CD4-positive, alpha-beta T cell treated with Interleukin-12 subunit alpha and Interleukin-12 subunit beta, for 1 hour (primary cell): ENCODE data around the gene MAT2A.
"Not testable (repeated sequence)": the region's sequence is repeated elsewhere in the genome, so short reads cannot be mapped to it uniquely, and the experiment has no call there.

ENCODE experiments used
- DNase-seq: peaks from one replicate; pipeline ENCODE4 v3.0.0-alpha.2; 2020

Gene MAT2A

DNA sequence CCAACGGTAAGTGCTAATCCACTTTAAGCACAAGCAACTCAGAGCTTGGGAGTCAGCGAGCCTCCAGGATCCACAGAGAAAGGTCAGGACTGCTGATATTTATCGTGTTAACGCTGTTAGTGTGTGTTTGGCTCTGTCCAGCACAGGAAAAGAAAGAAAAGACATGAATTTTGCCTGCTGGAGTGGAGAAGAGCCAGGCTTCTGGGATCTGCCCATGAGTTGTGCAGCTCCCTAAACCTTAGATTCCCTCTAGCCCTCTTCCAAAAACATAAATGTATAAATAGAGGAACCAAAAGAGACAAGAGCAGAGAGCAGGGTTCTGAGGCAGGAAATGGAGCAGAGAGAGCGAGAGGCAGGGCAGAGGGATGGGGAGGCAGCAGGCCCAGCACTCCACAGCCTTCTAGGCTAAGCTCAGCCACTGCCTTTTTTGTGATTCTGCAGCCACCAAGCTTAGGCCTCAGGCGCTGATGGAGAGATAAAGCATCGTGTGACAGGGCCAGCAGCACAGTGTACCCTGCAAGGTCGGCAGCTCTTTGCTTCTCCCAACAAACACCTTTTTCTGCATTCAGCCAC lies 14.5 kb upstream of the MAT2A start:
- no peak for DNase-seq

DNA sequence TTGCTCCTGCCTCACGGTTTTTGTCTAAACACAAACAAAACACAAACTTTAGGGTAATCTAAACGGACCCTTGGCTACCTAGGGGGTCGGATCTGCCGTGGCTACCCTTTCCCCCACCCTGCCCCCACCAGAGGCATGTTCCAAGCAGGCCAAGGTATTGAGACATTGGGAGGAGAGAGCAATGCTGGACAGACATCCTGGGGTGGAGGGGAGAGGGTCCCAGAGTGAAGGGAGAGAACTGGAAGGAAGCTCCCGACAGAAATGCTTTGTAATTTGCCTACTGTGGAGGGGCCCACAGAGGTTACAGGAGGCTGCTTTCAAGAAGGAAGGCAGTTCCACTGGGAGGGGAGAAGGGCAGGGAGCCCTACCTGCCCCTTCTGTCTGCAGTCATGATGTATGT lies 13.9 kb upstream of the MAT2A start:
- DNase-seq, result no peak

- DNase-seq, result no peak
Observed at GRCh38 chr2:85525567-85525966, 13.4 kb upstream of the MAT2A start.

DNA sequence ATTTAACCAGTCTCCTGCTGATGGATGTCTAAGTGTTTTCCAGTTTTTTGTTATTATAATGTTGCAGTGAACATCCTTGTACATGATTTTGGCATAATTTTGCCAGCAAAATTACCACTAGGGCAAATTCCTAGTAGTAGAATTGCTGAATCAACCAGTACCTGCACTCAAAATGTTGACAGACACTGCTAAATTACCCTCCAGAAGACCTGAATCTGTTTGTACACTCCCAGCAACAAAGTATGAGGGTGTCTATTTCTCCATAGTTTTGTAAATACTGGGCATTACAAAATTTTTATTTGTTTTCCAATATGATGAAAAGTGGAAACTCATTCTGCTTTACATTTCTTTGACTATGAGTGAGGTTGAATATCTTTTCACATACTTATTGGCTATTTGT lies 11.2 kb upstream of the MAT2A start:
- no peak for DNase-seq

DNA sequence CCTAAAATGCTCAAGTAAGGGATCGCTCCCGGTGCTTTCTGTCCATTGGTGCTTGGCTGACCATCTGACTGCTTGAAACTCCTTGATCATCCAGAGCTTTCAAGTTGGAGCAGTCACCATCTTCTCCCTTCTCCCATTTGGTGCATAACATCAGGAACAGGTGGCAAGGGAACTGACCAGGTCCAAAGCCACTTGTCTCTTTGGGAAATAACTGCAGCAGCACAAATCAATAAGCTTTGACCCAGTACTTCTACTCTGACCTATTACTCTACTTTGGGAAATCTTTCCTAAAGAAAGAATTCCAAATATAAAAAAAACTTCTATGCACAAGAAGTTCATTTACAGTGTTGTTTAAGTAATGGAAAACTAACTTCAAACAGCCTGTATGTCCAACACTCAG lies 10.6 kb upstream of the MAT2A start:
- no peak for DNase-seq

DNA sequence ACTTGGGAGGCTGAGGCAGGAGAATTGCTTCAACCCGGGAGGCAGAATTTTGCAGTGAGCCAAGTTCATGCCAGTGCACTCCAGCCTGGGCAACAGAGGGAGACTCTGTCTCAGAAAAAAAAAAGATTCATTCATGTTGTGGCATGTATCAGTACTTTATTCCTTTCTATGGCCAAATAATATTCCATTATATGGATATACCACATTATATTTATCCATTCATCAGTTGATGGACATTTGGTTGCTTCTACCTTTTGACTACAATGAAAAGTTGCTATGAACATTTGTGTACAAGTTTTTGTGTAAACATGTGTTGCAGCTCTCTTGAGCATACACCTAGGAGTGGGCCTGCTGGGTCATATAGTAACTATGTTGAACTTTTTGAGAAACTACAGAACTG lies 9.2 kb upstream of the MAT2A start:
- DNase-seq, result no peak

- no peak for DNase-seq
Observed at GRCh38 chr2:85531589-85531988, 7.4 kb upstream of the MAT2A start.

DNA sequence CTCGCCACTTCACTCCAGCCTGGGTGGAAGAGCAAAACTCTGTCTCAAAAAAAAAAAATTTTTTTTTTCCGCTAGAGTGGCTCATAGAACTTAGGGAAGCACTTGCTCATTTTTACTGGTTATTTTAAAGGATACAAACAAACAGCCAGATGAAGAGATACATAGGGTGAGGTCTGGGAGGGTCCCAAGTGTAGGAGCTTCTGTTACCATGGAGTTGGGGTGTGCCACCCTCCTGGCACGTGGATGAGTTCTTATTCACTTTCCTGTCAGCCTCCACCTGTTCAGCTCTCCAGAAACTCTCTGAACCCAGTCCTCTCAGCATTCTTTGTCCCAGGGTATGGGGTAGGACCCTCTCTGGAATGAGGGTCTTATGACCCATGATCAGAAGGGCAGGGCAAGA lies 4.9 kb upstream of the MAT2A start:
- no peak for DNase-seq

- DNase-seq, result no peak
Observed at GRCh38 chr2:85534881-85535280, 4.1 kb upstream of the MAT2A start.

- no peak for DNase-seq
Observed at GRCh38 chr2:85536479-85536878, 2.5 kb upstream of the MAT2A start.

DNA sequence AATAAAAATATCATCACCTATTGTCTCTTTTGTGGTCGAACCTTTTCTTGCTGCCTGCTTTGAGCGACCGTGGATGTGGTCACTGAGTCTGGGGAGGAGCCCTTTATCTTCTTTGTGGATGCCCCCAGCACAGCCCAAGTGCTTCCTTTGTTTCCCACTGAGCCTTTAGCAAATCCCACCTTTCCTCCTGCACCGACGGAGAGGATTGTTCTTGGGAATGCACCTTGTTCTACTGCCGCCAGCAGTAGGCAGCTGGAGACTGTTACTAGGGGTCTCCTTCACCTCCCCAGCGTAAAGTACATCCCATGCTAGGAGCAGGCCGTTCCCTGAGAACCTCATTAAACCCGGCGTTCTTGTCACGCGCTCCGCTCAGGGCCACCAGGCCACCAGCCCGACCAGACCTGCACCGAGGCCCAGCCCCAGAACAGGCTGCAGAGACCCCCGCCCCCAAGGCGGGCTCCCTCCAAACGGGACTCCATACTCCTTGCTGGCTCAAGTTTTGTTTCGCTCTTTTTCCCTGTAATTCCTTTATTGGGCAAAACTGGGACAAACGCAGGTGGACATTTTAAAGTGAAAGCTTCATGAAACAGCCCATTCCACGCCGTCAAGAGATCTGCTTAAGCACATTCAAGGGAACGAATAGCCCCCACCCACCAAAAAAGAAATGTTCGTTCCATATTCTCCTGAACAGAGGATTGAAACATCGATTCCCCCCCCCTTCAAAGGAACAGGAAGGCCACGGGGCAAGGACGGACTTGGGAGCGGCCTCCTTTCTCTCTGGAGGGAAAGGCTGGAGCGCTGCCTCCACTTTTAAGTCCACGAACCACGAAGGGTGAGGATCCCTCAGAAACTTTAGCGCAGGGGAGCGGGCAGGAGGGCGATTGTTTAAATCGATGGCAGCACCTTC lies 1.1 kb upstream of the MAT2A start:
- DNase-seq, result no peak

DNA sequence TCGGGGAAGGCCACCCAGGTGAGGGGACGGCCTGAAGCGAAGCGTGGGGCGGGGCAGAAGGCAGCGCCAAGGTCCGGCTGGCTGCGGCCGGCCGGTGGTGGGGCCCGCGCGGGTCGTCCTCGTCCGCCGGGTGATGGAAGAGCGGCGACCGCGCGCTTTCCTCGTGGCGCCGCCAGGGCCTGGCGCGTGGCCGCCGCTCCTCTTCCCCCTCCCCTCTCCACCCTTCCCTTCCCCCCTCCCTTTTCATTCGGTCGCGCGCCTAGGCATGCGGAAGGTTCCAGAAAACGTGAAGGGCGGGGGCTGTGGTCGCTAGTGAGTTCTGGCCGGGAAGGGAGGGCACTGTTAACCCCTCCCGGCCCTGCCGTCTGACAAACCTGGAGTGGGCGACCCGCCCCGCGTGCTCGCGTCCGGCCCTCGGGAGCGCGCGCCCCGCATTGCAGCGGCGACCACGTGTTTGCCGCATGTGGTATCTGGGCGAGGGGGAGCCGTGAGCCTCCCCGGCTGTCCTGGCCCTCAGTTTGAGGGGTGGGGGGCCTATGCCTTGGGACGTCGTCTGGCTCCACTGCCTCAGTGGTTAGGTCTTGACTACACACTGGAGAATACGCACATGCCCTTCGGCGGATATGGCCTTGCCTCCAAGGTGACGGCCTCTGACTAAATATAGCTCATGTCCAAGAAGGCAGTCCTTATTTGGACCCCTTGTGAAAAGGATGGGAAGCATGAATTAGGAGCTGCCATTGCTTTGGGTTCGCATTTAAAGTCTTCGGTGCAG lies 579 bp downstream of the MAT2A start:
- DNase-seq, result peak; percentile 77

DNA sequence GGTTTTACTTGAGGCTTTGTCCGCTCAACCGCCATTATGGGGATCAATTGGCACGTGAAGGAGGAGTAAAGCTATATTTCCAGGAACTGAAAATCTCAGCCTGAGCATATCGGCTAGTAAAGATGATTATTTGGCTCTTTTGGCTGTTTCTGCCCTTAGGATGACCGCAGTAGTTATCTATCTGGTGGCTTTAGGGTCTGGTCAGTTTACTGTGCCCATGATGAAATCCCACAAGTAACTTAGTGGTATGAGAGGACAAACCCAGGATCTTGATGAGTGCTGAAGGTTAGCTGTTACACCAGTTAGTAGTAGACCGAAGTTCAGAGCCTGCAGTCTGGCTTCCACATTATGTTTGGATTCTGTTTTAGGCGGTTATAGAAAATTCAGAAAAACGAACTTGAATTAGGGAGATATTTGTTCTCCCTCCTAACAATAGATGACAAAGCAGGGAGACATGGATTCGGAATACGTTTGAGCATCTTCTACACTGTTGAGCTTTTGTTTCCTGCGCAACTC lies 1.2 kb downstream of the MAT2A start:
- no peak for DNase-seq

DNA sequence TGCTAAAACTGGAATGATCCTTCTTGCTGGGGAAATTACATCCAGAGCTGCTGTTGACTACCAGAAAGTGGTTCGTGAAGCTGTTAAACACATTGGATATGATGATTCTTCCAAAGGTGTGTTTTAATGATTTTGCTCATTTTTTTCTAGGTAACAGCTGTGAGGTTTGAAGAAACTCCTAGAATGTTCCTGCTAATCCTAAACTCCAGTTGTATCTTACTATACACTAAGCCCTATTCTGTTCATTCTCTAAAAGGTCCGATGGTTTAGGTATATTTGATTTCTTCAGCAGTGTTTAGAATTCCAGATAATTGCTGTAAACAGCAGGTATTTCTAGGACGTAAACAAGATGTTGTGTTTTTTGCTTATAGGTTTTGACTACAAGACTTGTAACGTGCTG lies 2.3 kb downstream of the MAT2A start:
- DNase-seq, result no peak

- no peak for DNase-seq
Observed at GRCh38 chr2:85541753-85542457, 2.9 kb downstream of the MAT2A start.

GRCh38 chr2:85542777-85543176 lies 3.8 kb downstream of the MAT2A start:
- no peak for DNase-seq

DNA sequence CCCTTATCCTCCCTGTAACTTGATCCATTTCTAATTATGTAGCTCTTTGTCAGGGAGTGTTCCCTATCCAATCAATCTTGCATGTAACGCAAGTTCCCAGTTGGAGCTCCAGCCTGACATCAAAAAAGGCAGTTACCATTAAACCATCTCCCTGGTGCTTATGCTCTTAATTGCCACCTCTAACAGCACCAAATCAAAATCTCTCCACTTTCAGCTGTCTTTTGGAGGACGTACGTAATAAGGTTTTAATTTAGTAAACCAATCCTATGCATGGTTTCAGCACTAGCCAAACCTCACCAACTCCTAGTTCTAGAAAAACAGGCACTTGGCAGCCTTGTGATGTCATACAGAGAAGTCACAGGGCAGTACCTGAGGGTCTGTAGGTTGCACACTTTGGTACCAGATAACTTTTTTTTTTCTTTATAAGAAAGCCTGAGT lies 5.3 kb downstream of the MAT2A start:
- DNase-seq, result not testable (repeated sequence)

- DNase-seq, result not testable (repeated sequence)
Observed at GRCh38 chr2:85544915-85545779, 6.2 kb downstream of the MAT2A start.

- no peak for DNase-seq
Observed at GRCh38 chr2:85545780-85546240, 6.8 kb downstream of the MAT2A start.

GRCh38 chr2:85547089-85547858 lies 8.3 kb downstream of the MAT2A start:
- DNase-seq, result no peak
